Measurements from ENCODE around the gene TKT.

Gene TKT

DNA sequence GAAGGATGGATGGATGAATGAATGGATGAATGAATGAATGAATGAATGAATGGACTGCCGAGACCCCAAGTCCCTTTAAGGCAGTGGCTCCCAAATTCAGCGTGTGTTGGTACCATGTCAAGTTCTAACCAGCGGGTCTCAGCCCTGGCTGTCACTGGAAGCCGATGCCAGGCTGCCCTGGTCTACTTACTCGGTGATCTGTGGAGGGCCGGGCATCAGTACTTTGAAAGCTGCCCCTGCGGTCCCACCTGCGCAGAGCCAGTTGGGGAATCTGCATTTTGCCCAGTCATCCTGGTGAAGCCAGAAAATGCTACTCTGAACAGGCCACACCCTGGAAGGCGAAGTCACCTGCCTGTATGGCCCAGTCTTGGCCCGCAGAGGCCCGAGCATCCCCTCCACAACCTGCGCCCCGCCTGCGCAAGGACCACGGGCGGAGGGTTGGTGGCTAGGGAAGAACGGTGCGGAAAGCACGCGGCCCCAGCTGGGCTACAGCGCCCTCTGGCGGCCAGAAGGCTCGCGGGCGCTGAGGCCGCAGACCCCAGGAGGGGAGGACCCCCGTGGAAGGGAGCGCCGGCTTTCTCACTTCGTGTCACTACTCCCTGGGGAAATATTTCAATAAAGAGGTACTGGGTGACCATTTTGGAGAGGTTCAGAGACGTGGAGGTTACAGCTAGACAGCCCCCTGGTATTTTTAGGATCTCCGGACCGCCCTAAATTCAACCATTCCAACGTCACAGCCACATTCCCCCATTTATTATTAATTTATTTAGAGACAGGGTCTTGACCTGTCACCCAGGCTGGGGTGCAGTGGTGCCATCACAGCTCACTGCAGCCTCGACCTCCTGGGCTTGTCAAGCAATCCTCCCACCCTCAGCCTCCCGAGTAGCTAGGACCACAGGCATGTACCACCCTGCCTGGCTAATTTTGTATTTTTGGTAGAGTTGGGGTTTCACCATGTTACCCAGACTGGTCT, 59.9 kb downstream of the TKT start:
- peak; percentile 26 to 47 (median 38) for DNase-seq

DNA sequence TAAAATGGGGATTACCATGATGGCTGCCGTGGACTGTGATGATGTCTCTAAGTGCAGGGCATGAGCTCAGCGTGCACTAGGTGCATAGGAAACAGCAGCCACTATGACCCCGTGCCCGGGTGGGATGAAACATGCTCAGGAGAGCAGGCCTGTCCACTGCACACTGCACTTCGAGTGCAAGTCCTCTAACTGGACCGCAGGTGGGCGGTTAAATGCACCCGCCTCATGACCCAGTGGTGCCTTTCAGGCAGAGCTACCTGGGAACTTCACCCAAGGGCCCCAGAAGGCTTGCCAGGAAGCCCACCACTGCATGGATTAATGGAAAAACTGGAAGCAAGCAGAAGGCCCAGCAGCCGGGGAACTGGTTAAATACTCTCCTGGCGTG, 60.8 kb downstream of the TKT start:
- DNase-seq: no peak

DNA sequence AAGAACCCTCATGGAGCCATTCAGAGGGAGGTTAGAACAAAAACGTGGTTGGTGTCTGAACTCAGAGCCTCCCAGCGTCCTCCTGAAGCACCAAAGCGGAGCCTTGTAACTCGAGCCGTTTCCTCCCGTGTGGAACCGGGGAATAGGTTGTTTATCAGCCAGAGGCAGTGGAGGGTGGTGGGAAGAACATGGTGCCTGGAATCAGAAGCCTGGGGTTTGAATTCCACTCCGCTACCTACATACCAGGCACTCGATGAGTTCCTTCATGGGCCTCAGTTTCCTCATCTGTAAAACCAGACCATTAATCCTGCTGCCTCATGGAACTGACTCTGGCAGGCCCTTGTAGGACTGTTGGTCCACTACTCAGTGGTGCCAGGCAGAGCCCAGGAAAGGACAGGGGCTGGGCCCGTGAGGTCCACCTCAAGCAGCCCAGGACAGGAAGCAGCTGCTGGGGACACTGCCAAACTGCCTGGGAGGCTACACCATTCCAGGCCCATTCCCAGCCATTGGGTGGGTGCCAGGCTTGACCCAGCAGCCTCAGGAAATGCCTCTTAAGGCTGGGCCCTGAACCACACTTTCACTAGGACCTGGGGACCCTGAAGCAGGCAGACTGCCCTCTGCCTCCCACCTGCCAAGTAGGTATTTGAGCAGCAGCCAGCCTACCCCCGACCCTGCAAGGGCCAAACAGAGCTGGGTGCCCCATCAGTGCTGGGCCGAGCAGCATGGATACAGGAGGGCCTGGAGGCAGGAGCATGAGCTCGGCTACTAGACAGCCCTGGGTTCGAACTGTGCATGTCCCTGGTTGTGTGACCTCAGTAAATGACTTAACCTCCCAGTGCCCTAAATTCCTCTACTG, 61.4 kb downstream of the TKT start:
- DNase-seq: no peak

GRCh38 chr3:53193466-53194209, 62.2 kb downstream of the TKT start:
- no peak for DNase-seq

GRCh38 chr3:53192608-53193007, 63.2 kb downstream of the TKT start:
- DNase-seq: no peak

DNA sequence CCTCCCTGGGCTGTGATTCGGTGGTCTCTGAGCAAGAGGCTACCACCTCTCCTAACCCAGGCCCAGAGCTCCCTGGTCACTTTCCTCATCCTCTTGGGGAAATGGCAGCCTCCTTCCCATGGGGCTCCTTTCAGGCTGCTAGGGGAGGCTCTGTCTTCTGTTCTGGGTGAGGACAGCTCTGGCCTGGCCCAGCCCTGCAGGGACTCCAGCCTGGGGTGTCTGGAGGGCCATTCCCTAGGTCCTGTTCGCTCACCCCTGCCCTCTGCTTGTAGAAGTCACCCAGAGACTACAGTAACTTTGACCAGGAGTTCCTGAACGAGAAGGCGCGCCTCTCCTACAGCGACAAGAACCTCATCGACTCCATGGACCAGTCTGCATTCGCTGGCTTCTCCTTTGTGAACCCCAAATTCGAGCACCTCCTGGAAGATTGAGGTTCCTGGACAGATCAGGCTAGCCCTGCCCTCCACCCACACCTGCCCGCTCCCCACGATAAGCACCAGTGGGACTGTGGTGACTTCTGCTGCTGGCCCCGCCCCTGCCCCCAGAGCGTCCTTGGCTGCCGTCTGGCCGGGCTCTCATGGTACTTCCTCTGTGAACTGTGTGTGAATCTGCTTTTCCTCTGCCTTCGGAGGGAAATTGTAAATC, 63.9 kb downstream of the TKT start:
- DNase-seq: no peak

DNA sequence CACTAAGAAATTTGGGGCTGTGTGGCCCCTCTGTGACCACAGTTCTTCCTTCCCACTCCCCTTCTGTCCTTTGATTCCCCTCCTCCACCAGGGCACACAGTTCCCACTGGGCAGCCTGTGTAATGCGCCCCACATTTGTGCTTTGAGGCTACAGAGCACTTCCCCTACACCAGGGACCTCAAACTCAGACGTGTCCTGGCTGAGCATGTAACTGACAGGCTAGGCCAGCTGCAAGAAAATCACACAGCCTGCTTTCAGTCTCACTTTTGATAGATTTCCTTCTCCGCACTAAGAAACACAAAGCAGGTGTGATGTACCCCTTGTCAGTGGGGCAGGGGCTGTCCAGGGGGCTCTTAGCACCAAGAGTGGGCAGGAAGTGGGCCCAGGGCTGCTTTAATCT, 65.2 kb downstream of the TKT start:
- DNase-seq: no peak

DNA sequence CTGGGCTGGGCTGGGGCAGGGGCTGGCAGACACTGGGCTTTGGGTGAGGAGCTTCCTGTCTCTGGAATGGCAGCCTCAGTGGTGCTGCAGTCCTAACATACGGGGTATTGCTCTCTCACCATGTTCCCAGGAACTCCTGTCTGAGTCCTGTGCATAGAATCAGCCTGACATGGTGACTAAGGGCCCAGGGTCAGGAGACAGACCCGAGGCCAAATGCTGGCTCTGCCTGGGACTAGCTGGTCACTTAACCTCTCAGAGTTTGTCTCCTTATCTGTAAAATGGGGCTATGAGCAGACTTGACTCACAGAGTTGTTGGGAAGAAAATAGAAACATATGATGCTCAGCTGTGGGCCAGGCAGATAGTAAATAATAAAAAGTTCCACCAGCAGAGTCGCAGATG, 66.5 kb downstream of the TKT start:
- DNase-seq: no peak

GRCh38 chr3:53188720-53189119, 67.1 kb downstream of the TKT start:
- no peak for DNase-seq

GRCh38 chr3:53188136-53188685, 67.6 kb downstream of the TKT start:
- no peak for DNase-seq

DNA sequence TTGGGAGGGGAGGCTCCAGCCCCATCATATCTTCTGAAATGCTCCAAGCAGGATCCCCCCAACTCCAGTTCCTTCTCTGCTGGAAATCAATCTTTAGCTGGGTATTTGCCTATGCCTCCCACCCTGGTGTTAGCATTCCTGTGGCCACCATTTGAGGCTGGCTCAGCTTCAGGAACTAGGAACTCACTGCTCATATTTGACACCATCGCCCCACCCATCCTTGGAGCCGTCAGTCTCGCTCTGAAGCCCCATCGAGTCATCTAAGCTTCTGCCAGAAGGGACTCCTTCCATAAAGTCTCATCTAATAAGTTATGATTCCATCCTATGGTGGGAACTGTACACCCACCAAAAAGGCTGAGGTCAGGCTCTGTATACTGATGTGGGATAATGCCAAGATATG, 68.4 kb downstream of the TKT start:
- DNase-seq: no peak

DNA sequence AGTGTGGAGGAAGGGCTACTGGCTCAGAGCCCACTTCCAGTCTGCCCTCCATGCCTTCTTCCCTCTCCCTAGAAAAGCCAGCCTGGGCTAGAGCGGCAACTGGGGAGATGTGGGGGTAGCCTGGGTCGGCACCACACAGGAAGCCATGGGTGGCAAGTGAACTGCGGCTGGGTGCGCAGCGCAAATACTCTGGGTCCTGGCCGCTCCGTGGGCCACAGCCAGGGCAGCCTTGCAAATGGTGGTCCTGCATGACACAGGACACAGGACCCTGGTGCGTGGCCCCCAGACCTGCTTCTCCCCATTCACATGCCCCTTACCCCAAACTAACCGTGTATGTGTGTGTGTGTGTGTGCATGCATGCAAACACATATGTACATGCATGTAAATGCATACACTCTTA, 69.1 kb downstream of the TKT start:
- no peak for DNase-seq

- no peak for DNase-seq
Measured at GRCh38 chr3:53185761-53186465, 69.9 kb downstream of the TKT start.

GRCh38 chr3:53184701-53185100, 71.1 kb downstream of the TKT start:
- no peak for DNase-seq

- no peak for DNase-seq
Measured at GRCh38 chr3:53183514-53183913, 72.3 kb downstream of the TKT start.

DNA sequence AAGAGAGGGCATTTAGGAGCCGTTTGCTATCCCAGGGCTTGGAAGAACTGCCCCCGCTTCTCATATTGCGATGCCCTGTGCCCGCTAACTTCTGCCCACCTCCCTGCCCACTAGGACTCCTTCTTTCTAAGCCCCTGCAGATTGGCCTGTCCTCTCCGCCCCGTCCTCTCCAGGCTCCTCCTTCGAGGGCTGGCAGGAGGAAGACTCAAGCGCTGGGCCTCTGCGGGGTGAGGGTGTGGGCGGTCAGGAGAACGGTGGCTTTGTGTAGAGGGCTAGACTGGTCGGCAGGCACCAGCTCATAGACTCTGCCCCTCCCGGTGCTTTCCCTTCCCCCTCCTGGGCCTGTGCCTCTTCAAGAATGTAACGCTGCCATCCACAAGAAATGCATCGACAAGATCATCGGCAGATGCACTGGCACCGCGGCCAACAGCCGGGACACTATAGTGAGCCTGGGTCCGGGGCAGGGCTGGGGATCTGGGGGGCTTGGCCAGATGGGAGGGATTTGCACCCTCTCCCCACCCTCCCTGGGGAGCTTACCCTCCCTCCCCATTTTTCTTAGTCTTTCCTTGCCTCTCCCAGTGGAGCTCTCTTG, 73.0 kb downstream of the TKT start:
- DNase-seq: no peak

DNA sequence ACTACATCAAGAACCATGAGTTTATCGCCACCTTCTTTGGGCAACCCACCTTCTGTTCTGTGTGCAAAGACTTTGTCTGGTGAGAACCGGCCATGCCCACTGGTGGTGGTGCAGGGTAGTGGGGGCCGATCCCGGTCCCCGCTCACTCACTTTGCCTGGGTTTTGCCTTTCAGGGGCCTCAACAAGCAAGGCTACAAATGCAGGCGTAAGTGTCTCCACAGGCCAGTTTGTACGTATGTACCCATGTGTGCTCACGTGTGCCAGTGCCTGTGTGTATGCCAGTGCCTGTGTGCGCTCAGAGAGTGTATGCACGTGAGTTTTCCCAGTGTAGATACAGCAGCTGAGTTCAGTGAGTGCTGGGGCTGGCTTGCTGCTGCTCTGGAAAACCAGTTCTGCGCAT, 74.3 kb downstream of the TKT start:
- no peak for DNase-seq

DNA sequence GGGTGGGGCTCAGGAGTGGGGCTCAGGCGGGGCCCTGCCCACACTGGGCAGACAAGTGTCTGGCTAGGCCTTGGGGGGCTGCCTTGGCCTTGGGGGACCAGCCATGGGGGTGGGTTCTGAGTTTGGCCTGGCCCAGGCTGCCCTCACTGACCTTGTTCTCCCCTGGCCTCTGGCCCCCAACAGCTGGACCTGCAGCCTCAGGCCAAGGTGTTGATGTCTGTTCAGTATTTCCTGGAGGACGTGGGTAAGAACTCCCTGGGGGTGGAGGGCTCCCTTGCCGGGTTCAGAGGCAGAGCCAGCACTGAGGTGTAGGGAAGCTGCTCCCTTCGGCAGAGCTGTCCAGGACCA, 74.8 kb downstream of the TKT start:
- DNase-seq: no peak

- DNase-seq: no peak
Measured at GRCh38 chr3:53180305-53181023, 75.4 kb downstream of the TKT start.

DNA sequence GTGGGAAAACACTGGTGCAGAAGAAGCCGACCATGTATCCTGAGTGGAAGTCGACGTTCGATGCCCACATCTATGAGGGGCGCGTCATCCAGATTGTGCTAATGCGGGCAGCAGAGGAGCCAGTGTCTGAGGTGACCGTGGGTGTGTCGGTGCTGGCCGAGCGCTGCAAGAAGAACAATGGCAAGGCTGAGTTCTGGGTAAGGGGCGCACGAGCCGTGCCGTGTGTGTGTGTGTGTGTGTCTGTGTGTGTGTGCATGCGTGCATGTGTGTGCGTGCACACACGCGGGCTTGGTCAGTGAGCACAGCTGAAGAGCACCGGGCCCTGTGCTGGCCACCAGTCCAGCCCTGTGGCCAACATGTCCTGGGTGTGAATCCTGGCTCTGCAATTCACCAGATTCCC, 76.2 kb downstream of the TKT start:
- no peak for DNase-seq

- DNase-seq: no peak
Measured at GRCh38 chr3:53178246-53178645, 77.6 kb downstream of the TKT start.

Measured in activated CD4-positive, CD25-positive, alpha-beta regulatory T cell (primary cell).